Measurements from ENCODE around the gene SYCP2L. TPM values are rescaled to one million over a fixed set of nuclear protein-coding genes. Genes with fewer than 3 reads are reported as not detected.

Gene SYCP2L
- total RNA-seq, 1 experiment from 2014 or later: 4.9 TPM

DNA sequence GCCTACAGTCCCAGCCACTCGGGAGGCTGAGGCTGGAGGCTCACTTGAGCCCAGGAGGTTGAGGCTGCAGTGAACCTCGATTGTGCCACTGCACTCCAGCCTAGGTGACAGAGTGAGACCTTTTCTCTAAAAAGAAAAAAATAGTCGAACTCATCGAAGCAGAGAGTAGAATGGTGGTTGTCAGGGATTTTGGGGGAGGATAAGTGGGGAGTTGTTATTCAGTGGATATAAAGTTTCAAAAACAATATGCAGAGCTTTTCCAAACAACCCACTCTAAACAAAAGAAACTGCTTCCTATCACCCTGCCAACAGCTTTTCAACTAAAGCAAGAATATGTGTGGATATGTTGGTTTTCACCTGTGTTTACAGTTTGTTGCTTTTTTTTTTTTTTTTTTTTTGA, 37.0 kb upstream of the SYCP2L start:
- H4K20me1 ChIP-seq (ENCODE audit: insufficient read depth): no peaks in the 10 kb centered on the region
- CTCF ChIA-PET: no interaction called here
- H3K4me2 ChIP-seq (ENCODE audit: low read length): no peak overlapping the region
- no peak overlapping the region for H2AFZ ChIP-seq (ENCODE audit: low read depth, low read length, poor library complexity, severe bottlenecking)
- no peak overlapping the region for H3K4me3 ChIP-seq (replicated peaks in 1 of 2; ENCODE audit: low read depth in 1 of 2, low read length in 2 of 2)
- ATAC-seq (no peak), DNase-seq (ENCODE audit: low read depth, low spot score) (no peak)
- no peaks in the 10 kb centered on the region for H3K9me3 ChIP-seq (ENCODE audit: control insufficient read depth in 1 of 2, insufficient read depth in 1 of 2, low read depth in 1 of 2, low read length in 2 of 2)
- intact Hi-C loops (cut with micrococcal nuclease): loop anchor here (5.0 kb wide), 1 partner anchor 217 kb away; no protein-coding TSS in a partner anchor
- H3K27ac ChIP-seq (ENCODE audit: low read depth, low read length): no peak overlapping the region
- POLR2A ChIA-PET: interaction anchor here (0.7 kb wide), 1 partner anchor 382 kb away, joined by 3 read pairs; the partner anchor contains the start of gene NEDD9
- no peaks in the 10 kb centered on the region for H3K9me2 ChIP-seq (ENCODE audit: insufficient read depth)
- no peaks in the 10 kb centered on the region for H3K4me1 ChIP-seq (ENCODE audit: control insufficient read depth in 1 of 2, insufficient read depth in 2 of 2, low read length in 2 of 2)
- RAD21 ChIA-PET (ENCODE audit: low non-redundant PET in 1 of 2, low total read pairs in 2 of 2, uncharacterized antibody in 2 of 2, unreplicated experiment in 2 of 2): no interaction called here
- TF ChIP-seq ZNF274 (IDR thresholded peaks at IDR 0.05; ENCODE audit: low read depth, low read length) (no peak), SIN3A (IDR thresholded peaks at IDR 0.05; ENCODE audit: low read depth) (no peak), ZFX (IDR thresholded peaks at IDR 0.05) (no peak), EZH2 (IDR thresholded peaks at IDR 0.05) (no peak), POLR2A (IDR thresholded peaks at IDR 0.05; ENCODE audit: borderline replicate concordance, extremely low read depth, insufficient read depth, insufficient read length) (no peak), JUND (IDR thresholded peaks at IDR 0.05) (no peak), RAD21 (IDR thresholded peaks at IDR 0.05; ENCODE audit: low read depth) (no peak), CEBPB (IDR thresholded peaks at IDR 0.05; ENCODE audit: low read depth) (no peak), EGR1 (IDR thresholded peaks at IDR 0.05; ENCODE audit: low read depth) (no peak), FOSL1 (IDR thresholded peaks at IDR 0.05; ENCODE audit: low read depth) (no peak), TCF7L2 (IDR thresholded peaks at IDR 0.05; ENCODE audit: borderline replicate concordance, extremely low read depth, insufficient read depth, insufficient read length) (no peak)
- TF ChIP-seq, protein P1, sequence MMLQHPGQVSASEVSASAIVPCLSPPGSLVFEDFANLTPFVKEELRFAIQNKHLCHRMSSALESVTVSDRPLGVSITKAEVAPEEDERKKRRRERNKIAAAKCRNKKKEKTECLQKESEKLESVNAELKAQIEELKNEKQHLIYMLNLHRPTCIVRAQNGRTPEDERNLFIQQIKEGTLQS (IDR thresholded peaks at IDR 0.05): no peak
- TF ChIP-seq, protein P2, sequence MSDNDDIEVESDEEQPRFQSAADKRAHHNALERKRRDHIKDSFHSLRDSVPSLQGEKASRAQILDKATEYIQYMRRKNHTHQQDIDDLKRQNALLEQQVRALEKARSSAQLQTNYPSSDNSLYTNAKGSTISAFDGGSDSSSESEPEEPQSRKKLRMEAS (IDR thresholded peaks at IDR 0.05): no peak
- TF ChIP-seq, protein P3, sequence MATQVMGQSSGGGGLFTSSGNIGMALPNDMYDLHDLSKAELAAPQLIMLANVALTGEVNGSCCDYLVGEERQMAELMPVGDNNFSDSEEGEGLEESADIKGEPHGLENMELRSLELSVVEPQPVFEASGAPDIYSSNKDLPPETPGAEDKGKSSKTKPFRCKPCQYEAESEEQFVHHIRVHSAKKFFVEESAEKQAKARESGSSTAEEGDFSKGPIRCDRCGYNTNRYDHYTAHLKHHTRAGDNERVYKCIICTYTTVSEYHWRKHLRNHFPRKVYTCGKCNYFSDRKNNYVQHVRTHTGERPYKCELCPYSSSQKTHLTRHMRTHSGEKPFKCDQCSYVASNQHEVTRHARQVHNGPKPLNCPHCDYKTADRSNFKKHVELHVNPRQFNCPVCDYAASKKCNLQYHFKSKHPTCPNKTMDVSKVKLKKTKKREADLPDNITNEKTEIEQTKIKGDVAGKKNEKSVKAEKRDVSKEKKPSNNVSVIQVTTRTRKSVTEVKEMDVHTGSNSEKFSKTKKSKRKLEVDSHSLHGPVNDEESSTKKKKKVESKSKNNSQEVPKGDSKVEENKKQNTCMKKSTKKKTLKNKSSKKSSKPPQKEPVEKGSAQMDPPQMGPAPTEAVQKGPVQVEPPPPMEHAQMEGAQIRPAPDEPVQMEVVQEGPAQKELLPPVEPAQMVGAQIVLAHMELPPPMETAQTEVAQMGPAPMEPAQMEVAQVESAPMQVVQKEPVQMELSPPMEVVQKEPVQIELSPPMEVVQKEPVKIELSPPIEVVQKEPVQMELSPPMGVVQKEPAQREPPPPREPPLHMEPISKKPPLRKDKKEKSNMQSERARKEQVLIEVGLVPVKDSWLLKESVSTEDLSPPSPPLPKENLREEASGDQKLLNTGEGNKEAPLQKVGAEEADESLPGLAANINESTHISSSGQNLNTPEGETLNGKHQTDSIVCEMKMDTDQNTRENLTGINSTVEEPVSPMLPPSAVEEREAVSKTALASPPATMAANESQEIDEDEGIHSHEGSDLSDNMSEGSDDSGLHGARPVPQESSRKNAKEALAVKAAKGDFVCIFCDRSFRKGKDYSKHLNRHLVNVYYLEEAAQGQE (IDR thresholded peaks at IDR 0.05; ENCODE audit: low read depth): no peak
- TF ChIP-seq, protein P4, sequence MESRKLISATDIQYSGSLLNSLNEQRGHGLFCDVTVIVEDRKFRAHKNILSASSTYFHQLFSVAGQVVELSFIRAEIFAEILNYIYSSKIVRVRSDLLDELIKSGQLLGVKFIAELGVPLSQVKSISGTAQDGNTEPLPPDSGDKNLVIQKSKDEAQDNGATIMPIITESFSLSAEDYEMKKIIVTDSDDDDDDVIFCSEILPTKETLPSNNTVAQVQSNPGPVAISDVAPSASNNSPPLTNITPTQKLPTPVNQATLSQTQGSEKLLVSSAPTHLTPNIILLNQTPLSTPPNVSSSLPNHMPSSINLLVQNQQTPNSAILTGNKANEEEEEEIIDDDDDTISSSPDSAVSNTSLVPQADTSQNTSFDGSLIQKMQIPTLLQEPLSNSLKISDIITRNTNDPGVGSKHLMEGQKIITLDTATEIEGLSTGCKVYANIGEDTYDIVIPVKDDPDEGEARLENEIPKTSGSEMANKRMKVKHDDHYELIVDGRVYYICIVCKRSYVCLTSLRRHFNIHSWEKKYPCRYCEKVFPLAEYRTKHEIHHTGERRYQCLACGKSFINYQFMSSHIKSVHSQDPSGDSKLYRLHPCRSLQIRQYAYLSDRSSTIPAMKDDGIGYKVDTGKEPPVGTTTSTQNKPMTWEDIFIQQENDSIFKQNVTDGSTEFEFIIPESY (IDR thresholded peaks at IDR 0.05; ENCODE audit: extremely low read depth, insufficient replicate concordance, low read length): no peak
- H3K36me3 ChIP-seq (ENCODE audit: control insufficient read depth in 1 of 2, insufficient read depth in 2 of 2, low read length in 2 of 2): no peaks in the 10 kb centered on the region
- H3K79me2 ChIP-seq (ENCODE audit: insufficient read depth, low read length): no peaks in the 10 kb centered on the region
- no peaks in the 10 kb centered on the region for H3K27me3 ChIP-seq (ENCODE audit: insufficient read depth, low read length)
- no peak overlapping the region for H3K9ac ChIP-seq (ENCODE audit: low read length)
- no TSS peak for BruUV-seq (replicated peaks)
